Endodermal cell (in vitro differentiated cells): ENCODE measurements around the gene SMIM35. TPM values are rescaled to one million over a fixed set of nuclear protein-coding genes. Genes with fewer than 3 reads are reported as not detected.

Experiments used
- DNase-seq: peaks from one replicate; pipeline ENCODE4 v3.0.0-alpha.2; 2017
- H3K27ac ChIP-seq: 2 replicates; pipeline ENCODE4 v1.5.1; 2013; ENCODE audit warnings: mild to moderate bottlenecking, low read depth, low read length, moderate library complexity
- H3K27me3 ChIP-seq: 2 replicates; pipeline ENCODE4 v1.6.1; 2013; ENCODE audit warnings: mild to moderate bottlenecking, low read length, moderate library complexity; ENCODE audit not compliant: insufficient read depth, control insufficient read depth, poor library complexity, severe bottlenecking
- H3K36me3 ChIP-seq: 2 replicates; pipeline ENCODE4 v1.7.0; 2013; ENCODE audit warnings: mild to moderate bottlenecking, low read length, moderate library complexity; ENCODE audit not compliant: control insufficient read depth, insufficient read depth
- H3K4me1 ChIP-seq: one replicate; pipeline ENCODE4 v1.7.0; 2013; ENCODE audit warnings: low read length; ENCODE audit not compliant: control insufficient read depth, insufficient read depth
- H3K4me3 ChIP-seq: 2 replicates; pipeline ENCODE4 v1.5.1; 2013; ENCODE audit warnings: mild to moderate bottlenecking, low read length, moderate library complexity
- H3K9ac ChIP-seq: 2 replicates; pipeline ENCODE4 v1.6.1; 2013; ENCODE audit warnings: mild to moderate bottlenecking, low read length, moderate library complexity; ENCODE audit not compliant: poor library complexity, severe bottlenecking; ENCODE audit errors: extremely low read depth
- H3K9me3 ChIP-seq: 2 replicates; pipeline ENCODE4 v1.6.1; 2013; ENCODE audit warnings: mild to moderate bottlenecking, low read length, moderate library complexity; ENCODE audit not compliant: control insufficient read depth
- H3K27ac Mint-ChIP-seq: 2 replicates; pipeline ENCODE4 v1.8.0; 2020; ENCODE audit warnings: mixed read lengths
- H3K27me3 Mint-ChIP-seq: 2 replicates; pipeline ENCODE4 v1.8.0; 2021; ENCODE audit warnings: mild to moderate bottlenecking, mixed read lengths; ENCODE audit not compliant: insufficient read depth
- H3K36me3 Mint-ChIP-seq: 2 replicates; pipeline ENCODE4 v1.8.0; 2020; ENCODE audit warnings: low read depth, mixed read lengths
- H3K4me1 Mint-ChIP-seq: 2 replicates; pipeline ENCODE4 v1.8.0; 2020; ENCODE audit warnings: mixed read lengths
- H3K4me3 Mint-ChIP-seq: 2 replicates; pipeline ENCODE4 v1.8.0; 2020; ENCODE audit warnings: mild to moderate bottlenecking, moderate library complexity, mixed read lengths
- H3K9me3 Mint-ChIP-seq: 2 replicates; pipeline ENCODE4 v1.8.0; 2020; ENCODE audit warnings: mild to moderate bottlenecking, mixed read lengths
- WGBS, 2 experiments: methylation state at CpG; one replicate each; pipeline versions ENCODE4 v1.1.5 to v1.1.7; 2013; ENCODE audit warnings: missing lambda C conversion rate in 2 of 2, mixed read lengths in 1 of 2; ENCODE audit not compliant: insufficient coverage in 1 of 2, insufficient read length in 1 of 2; 5-methylcytosine and 5-hydroxymethylcytosine counted together
- total RNA-seq, 2 donors: library from RNA; stranded (reverse); fragmentation: NEBNext Ultra II Directional in 1 of 2; extraction: Animal tissue kit (Norgen Biotek cat#: 25700) in 1 of 2; gene quantifications; 2 replicates in 1 of 2; 3 replicates in 1 of 2; pipeline ENCODE4 v1.2.1, GENCODE V29; 2021
- TF ChIP-seq, protein P1 (sequence below): fragments of 200-600 bp; sonication (generic); conservative IDR thresholded peaks from 2 replicates; pipeline ENCODE4 v1.5.0; 2021; ENCODE audit warnings: antibody characterized with exemption, mild to moderate bottlenecking

The SMIM35 gene
- total RNA-seq, 2 donors from 2014 or later = not detected

DNA sequence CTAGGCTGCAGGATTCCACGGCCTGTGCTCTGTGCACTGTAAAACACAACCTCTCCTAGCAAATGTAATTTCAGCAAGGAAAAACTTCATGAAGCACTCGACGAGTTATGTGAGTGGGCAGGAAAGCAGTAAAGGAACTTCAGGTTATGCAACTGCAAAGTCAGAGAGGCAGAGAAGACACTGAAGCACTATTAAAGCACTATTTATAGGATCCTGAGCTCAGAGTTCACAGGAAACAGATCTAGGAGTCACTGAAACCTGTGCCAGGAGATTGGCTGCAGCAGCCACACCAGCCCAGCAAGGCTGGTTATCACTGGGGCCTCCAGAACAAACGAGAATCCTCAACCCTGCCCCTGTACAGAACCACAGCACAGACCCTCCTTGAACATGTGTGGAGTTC lies 2.5 kb downstream of the SMIM35 start:
- Mint-ChIP-seq H3K27me3 (peaks cover 30% of the 10 kb centered on the region), H3K27ac (no peak overlapping the region)

DNA sequence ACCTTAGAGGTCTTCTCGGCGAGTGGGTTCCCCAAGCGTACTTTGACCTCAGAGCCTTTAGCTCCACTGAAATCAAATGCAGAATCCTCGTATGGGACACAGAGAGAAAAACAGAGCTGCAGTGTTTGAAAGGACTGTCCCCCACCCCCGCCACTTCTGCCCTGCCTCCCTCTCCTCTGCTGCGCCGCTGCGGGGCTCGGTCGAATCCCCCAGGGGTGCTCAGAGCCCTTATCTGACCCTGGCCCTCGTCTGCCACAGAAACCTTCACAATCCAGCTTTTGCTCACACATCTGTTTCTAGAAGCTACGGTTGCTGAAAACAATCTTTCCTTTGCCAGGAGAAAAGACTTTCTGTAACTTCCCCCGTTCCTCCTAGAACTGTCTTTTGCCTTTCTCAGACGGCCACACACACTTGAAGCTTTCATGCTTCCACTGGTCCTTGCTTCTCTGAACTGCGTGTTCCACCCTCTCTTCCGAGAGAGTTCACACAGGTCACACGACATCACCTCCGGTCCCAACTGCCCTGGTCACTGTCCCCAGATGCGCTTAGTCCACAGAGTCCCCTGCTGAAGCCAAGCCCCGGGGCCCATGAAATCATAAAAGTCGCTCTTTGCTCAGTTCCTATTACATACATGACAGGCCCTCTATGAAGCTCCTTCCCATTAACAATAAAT lies 3.7 kb downstream of the SMIM35 start:
- H3K27ac ChIP-seq = peak overlapping the region; percentile 47

More for the DNA sequence above, 2.5 kb downstream of the SMIM35 start:
- no peak for DNase-seq
- no peaks in the 10 kb centered on the region for H3K4me1 ChIP-seq
- Mint-ChIP-seq H3K9me3 (peaks cover 19% of the 10 kb centered on the region), H3K4me3 (no peak overlapping the region), H3K36me3 (peaks cover 2% of the 10 kb centered on the region), H3K4me1 (peaks cover 9% of the 10 kb centered on the region)
- TF ChIP-seq, protein P1, sequence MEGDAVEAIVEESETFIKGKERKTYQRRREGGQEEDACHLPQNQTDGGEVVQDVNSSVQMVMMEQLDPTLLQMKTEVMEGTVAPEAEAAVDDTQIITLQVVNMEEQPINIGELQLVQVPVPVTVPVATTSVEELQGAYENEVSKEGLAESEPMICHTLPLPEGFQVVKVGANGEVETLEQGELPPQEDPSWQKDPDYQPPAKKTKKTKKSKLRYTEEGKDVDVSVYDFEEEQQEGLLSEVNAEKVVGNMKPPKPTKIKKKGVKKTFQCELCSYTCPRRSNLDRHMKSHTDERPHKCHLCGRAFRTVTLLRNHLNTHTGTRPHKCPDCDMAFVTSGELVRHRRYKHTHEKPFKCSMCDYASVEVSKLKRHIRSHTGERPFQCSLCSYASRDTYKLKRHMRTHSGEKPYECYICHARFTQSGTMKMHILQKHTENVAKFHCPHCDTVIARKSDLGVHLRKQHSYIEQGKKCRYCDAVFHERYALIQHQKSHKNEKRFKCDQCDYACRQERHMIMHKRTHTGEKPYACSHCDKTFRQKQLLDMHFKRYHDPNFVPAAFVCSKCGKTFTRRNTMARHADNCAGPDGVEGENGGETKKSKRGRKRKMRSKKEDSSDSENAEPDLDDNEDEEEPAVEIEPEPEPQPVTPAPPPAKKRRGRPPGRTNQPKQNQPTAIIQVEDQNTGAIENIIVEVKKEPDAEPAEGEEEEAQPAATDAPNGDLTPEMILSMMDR = no peak
- H3K27ac ChIP-seq = no peak overlapping the region
- H3K4me3 ChIP-seq = no peak overlapping the region
- H3K36me3 ChIP-seq = no peaks in the 10 kb centered on the region
- H3K27me3 ChIP-seq = no peaks in the 10 kb centered on the region
- H3K9me3 ChIP-seq = peaks cover 8% of the 10 kb centered on the region
- H3K9ac ChIP-seq = no peak overlapping the region
- WGBS, 2 experiments = 85 to 90% methylated on average over 3 to 4 of the region's 4 CpGs

DNA sequence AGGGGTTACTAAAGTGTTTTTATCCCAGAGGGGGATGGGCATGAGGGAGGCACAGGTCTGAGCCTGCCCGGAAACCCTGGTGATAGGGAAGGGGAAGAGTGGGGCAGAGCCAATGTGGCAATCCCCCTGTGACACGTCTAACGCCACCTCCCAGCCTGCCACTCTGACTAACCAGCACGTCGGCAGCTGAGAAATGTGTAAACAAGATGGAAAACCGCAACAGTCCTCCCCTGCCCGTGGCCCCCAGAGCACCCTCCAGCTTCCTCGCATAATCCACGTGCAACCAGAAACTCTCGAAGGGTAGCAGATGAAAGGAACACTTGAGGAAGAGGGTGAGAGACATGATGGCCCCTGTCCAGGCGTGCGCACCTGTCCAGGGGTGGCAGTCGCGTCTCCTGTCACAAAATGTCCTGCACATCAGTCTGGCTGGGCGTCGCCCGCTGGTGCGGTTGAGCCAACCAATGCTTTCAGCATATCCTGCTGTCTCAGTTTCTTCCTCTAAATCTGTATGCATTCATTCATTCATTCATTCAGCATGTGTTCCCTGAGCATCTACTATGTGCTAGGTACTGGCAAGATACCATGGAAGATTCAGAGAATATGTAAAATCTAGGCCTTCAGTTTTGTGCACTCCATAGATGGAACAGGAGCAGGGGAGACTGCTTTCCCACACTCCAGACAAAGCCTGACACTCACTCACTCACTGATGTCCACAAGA lies 5.4 kb downstream of the SMIM35 start:
- TF ChIP-seq, protein P1 = no peak
- Histone ChIP-seq H3K4me1 (no peaks in the 10 kb centered on the region), H3K27ac (no peak overlapping the region), H3K9ac (no peak overlapping the region), H3K4me3 (no peak overlapping the region), H3K27me3 (no peaks in the 10 kb centered on the region), H3K9me3 (no peaks in the 10 kb centered on the region), H3K36me3 (no peaks in the 10 kb centered on the region)
- H3K4me3 Mint-ChIP-seq = no peak overlapping the region
- no peaks in the 10 kb centered on the region for H3K36me3 Mint-ChIP-seq
- peaks cover 20% of the 10 kb centered on the region for H3K27me3 Mint-ChIP-seq
- peaks cover 15% of the 10 kb centered on the region for H3K4me1 Mint-ChIP-seq
- no peak for DNase-seq
- WGBS, 2 experiments = 89 to 97% methylated on average over 14 to 18 of the region's 18 CpGs
- H3K27ac Mint-ChIP-seq = no peak overlapping the region
- H3K9me3 Mint-ChIP-seq = peaks cover 4% of the 10 kb centered on the region

More for the DNA sequence above, 3.7 kb downstream of the SMIM35 start:
- Histone ChIP-seq H3K9ac (no peak overlapping the region), H3K4me3 (no peak overlapping the region), H3K4me1 (no peaks in the 10 kb centered on the region), H3K36me3 (no peaks in the 10 kb centered on the region), H3K9me3 (peaks cover 8% of the 10 kb centered on the region), H3K27me3 (no peaks in the 10 kb centered on the region)
- peak overlapping the region; percentile 6 for H3K27ac Mint-ChIP-seq
- H3K27me3 Mint-ChIP-seq = peaks cover 30% of the 10 kb centered on the region
- 64 to 73% methylated on average over 17 to 21 of the region's 21 CpGs for WGBS, 2 experiments
- no peak for DNase-seq
- H3K4me1 Mint-ChIP-seq = peaks cover 9% of the 10 kb centered on the region
- TF ChIP-seq, protein P1 = no peak
- peaks cover 2% of the 10 kb centered on the region for H3K36me3 Mint-ChIP-seq
- H3K9me3 Mint-ChIP-seq = peaks cover 13% of the 10 kb centered on the region
- H3K4me3 Mint-ChIP-seq = no peak overlapping the region
